ENCODE results near the gene WDR55.

Gene WDR55

GRCh38 chr5:140630292-140631035 lies 34.2 kb upstream of the WDR55 start:
- no peak for DNase-seq (ENCODE audit: extremely low read depth, insufficient read length)
- Histone ChIP-seq H3K27me3 (replicated peaks; ENCODE audit: control insufficient read depth, insufficient read depth, low read length) (no peaks in the 10 kb centered on the region; the same call in 1 of the 2 replicates), H3K36me3 (ENCODE audit: control insufficient read depth, insufficient read depth, low read length) (no peaks in the 10 kb centered on the region), H3K4me3 (replicated peaks; ENCODE audit: low read depth, low read length) (no peak overlapping the region)
- TF ChIP-seq, protein P1, sequence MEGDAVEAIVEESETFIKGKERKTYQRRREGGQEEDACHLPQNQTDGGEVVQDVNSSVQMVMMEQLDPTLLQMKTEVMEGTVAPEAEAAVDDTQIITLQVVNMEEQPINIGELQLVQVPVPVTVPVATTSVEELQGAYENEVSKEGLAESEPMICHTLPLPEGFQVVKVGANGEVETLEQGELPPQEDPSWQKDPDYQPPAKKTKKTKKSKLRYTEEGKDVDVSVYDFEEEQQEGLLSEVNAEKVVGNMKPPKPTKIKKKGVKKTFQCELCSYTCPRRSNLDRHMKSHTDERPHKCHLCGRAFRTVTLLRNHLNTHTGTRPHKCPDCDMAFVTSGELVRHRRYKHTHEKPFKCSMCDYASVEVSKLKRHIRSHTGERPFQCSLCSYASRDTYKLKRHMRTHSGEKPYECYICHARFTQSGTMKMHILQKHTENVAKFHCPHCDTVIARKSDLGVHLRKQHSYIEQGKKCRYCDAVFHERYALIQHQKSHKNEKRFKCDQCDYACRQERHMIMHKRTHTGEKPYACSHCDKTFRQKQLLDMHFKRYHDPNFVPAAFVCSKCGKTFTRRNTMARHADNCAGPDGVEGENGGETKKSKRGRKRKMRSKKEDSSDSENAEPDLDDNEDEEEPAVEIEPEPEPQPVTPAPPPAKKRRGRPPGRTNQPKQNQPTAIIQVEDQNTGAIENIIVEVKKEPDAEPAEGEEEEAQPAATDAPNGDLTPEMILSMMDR (IDR thresholded peaks at IDR 0.05; ENCODE audit: insufficient read depth, low read length, poor library complexity, severe bottlenecking) = no peak

DNA sequence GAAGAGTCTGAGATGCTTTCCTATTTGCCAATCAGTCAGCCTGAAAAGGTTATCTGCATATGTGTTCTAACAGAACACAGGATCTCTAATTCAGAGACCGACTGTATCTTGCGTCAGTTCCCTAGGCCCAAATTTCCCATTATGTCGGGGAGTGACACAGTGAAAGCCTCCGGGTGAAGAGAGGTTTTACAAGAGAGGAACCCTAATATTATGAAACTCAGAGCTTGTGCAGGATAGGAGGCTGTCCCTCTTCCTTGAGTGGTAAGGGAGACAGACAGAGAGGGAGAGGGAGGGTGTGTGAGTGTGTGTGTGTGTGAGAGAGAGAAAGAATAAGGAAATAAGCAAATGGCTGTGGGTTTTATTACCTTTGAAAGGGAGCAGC lies 33.7 kb upstream of the WDR55 start:
- no peaks in the 10 kb centered on the region; the same call in 1 of the 2 replicates for H3K27me3 ChIP-seq (replicated peaks; ENCODE audit: control insufficient read depth, insufficient read depth, low read length)
- no peak for DNase-seq (ENCODE audit: extremely low read depth, insufficient read length)
- no peak overlapping the region for H3K4me3 ChIP-seq (replicated peaks; ENCODE audit: low read depth, low read length)
- H3K36me3 ChIP-seq (ENCODE audit: control insufficient read depth, insufficient read depth, low read length) = no peaks in the 10 kb centered on the region
- TF ChIP-seq, protein P1 (IDR thresholded peaks at IDR 0.05; ENCODE audit: insufficient read depth, low read length, poor library complexity, severe bottlenecking) = no peak

DNA sequence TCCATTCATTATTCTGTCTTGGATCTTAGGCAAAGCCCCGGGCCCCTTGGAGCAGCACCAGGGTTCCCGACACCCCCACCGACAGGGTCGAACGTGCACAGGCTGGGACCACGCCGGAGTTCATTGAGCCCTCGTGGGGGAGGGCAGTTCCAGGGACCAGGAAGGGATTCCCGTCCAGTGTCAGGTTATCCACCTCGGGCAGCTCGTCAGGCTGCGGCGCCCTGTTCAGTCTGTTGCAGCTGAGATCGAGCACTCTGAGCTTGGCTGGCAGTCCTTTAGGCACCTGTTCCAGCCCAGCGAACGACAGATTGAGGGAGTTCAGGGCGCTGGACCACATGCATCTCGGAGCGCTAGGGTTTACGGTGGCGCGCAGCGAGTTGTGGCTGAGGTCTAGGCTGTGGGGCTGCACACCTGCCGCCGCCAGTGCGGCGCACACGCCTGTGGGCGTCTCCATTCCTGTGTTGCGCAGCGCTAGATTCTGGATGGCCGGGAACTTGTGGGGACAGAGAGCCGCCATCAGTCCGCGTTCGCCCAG lies 32.8 kb upstream of the WDR55 start:
- TF ChIP-seq, protein P1 (IDR thresholded peaks at IDR 0.05; ENCODE audit: insufficient read depth, low read length, poor library complexity, severe bottlenecking) = no peak
- Histone ChIP-seq H3K4me3 (replicated peaks; ENCODE audit: low read depth, low read length) (peak overlapping the region; percentile 48), H3K36me3 (ENCODE audit: control insufficient read depth, insufficient read depth, low read length) (no peaks in the 10 kb centered on the region), H3K27me3 (replicated peaks; ENCODE audit: control insufficient read depth, insufficient read depth, low read length) (no peaks in the 10 kb centered on the region; the same call in 1 of the 2 replicates)
- no peak for DNase-seq (ENCODE audit: extremely low read depth, insufficient read length)

GRCh38 chr5:140632366-140633020 lies 32.2 kb upstream of the WDR55 start:
- Histone ChIP-seq H3K4me3 (replicated peaks; ENCODE audit: low read depth, low read length) (peak overlapping the region; percentile 48), H3K27me3 (replicated peaks; ENCODE audit: control insufficient read depth, insufficient read depth, low read length) (no peaks in the 10 kb centered on the region; the same call in 1 of the 2 replicates), H3K36me3 (ENCODE audit: control insufficient read depth, insufficient read depth, low read length) (no peaks in the 10 kb centered on the region)
- TF ChIP-seq, protein P1 (IDR thresholded peaks at IDR 0.05; ENCODE audit: insufficient read depth, low read length, poor library complexity, severe bottlenecking) = no peak
- DNase-seq (ENCODE audit: extremely low read depth, insufficient read length) = peak; percentile 68

DNA sequence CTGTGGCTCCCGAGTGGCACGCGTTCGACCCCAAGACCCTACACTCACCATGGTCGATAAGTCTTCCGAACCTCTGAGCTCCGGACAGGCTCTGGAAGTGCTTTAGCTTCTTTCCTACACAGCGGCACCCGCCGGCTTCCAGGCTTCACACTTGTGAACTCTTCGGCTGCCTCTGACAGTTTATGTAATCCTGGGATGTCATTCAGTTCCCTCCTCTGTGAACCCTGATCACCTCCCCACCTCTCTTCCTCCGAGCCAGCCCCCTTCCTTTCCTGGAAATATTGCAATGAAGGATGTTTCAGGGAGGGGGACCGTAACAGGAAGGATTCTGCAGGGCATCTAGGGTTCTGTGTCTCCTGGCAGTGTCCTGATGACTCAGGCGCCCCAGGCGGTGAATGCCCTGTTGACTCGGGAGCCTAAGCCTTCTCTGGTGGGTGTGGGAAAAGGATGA lies 31.7 kb upstream of the WDR55 start, which contains the start of gene CD14:
Gene CD14, minus strand, starts transcription at position 155 of the 451 bp plus-strand sequence. Its CDS starts 104 bp downstream, at position 51.
- no peaks in the 10 kb centered on the region; the same call in 1 of the 2 replicates for H3K27me3 ChIP-seq (replicated peaks; ENCODE audit: control insufficient read depth, insufficient read depth, low read length)
- H3K36me3 ChIP-seq (ENCODE audit: control insufficient read depth, insufficient read depth, low read length) = no peaks in the 10 kb centered on the region
- TF ChIP-seq, protein P1 (IDR thresholded peaks at IDR 0.05; ENCODE audit: insufficient read depth, low read length, poor library complexity, severe bottlenecking) = no peak
- DNase-seq (ENCODE audit: extremely low read depth, insufficient read length) = no peak
- H3K4me3 ChIP-seq (replicated peaks; ENCODE audit: low read depth, low read length) = peak within 1 kb of the TSS; percentile 48

Data from GM06990 (cell line).